Measurements from ENCODE around the gene ZXDC. TPM values are rescaled to one million over a fixed set of nuclear protein-coding genes. Genes with fewer than 3 reads are reported as not detected.

ZXDC gene
- polyA plus RNA-seq, 1 donor (not counting 4 experiments of a cell fraction or from before 2014, with no cell fraction given), result 10.7 TPM

DNA sequence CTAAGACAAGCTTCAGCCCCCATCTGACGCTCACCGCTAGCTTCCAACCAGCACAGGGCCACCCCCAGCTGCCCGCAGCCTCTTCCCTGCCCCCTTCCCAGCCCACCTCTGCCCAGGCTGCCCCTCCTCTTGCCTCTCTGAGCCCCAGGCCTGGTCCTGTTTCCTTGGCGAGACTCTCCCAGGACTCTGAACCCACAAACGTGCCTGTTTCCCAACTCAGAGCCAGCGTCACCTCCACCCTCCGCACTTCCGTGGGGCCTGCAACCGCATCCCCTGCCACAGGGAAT, 35.0 kb downstream of the ZXDC start:
- Histone ChIP-seq H3K4me1 (ENCODE audit: control insufficient read depth, extremely low read depth, insufficient read depth, low read length) (no peaks in the 10 kb centered on the region), H3K27me3 (ENCODE audit: control insufficient read depth, extremely low read depth, insufficient read depth, low read length) (no peaks in the 10 kb centered on the region), H3K9me1 (ENCODE audit: control insufficient read depth, extremely low read depth, insufficient read depth, low read length) (peaks cover 2% of the 10 kb centered on the region), H3K27ac (ENCODE audit: control insufficient read depth, insufficient read depth, low read length) (no peak overlapping the region), H3K9ac (ENCODE audit: control insufficient read depth, extremely low read depth, insufficient read depth, low read length) (no peak overlapping the region), H2AFZ (ENCODE audit: control insufficient read depth, low read length) (no peak overlapping the region), H3K36me3 (ENCODE audit: control insufficient read depth in 2 of 2, extremely low read depth in 1 of 2, insufficient read depth in 2 of 2, low read length in 2 of 2) (peaks cover 5 to 17% of the 10 kb centered on the region in 2 experiments), H3K79me2 (ENCODE audit: control insufficient read depth, insufficient read depth, low read length) (no peaks in the 10 kb centered on the region), H4K20me1 (ENCODE audit: control insufficient read depth, extremely low read depth, insufficient read depth, low read length) (no peaks in the 10 kb centered on the region), H3K9me3 (ENCODE audit: control insufficient read depth, low read depth, low read length) (no peaks in the 10 kb centered on the region), H3K4me2 (ENCODE audit: control insufficient read depth, extremely low read depth, insufficient read depth, low read depth, low read length) (no peak overlapping the region), H3K4me3 (ENCODE audit: control insufficient read depth in 2 of 3, extremely low read depth in 1 of 3, insufficient read depth in 2 of 3, low read depth in 1 of 3, low read length in 3 of 3) (no peak overlapping the region)
- no peak for TF ChIP-seq EZH2 (IDR thresholded peaks at IDR 0.05; ENCODE audit: low read length)
- TF ChIP-seq, protein P1, sequence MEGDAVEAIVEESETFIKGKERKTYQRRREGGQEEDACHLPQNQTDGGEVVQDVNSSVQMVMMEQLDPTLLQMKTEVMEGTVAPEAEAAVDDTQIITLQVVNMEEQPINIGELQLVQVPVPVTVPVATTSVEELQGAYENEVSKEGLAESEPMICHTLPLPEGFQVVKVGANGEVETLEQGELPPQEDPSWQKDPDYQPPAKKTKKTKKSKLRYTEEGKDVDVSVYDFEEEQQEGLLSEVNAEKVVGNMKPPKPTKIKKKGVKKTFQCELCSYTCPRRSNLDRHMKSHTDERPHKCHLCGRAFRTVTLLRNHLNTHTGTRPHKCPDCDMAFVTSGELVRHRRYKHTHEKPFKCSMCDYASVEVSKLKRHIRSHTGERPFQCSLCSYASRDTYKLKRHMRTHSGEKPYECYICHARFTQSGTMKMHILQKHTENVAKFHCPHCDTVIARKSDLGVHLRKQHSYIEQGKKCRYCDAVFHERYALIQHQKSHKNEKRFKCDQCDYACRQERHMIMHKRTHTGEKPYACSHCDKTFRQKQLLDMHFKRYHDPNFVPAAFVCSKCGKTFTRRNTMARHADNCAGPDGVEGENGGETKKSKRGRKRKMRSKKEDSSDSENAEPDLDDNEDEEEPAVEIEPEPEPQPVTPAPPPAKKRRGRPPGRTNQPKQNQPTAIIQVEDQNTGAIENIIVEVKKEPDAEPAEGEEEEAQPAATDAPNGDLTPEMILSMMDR (optimal IDR thresholded peaks at IDR 0.05 in 1 of 3, IDR thresholded peaks at IDR 0.05 in 1 of 3, conservative IDR thresholded peaks at IDR 0.05 in 1 of 3; ENCODE audit: extremely low read depth in 1 of 3, insufficient read depth in 2 of 3, low read length in 3 of 3), result no peak
- DNase-seq (ENCODE audit: low read depth, low spot score), result no peak
- dilution Hi-C loops (cut with MboI; ENCODE audit: extremely low pct_ligation_motif_present, low sequenced_read_pairs), result no loop called here
- no peak for FAIRE-seq

DNA sequence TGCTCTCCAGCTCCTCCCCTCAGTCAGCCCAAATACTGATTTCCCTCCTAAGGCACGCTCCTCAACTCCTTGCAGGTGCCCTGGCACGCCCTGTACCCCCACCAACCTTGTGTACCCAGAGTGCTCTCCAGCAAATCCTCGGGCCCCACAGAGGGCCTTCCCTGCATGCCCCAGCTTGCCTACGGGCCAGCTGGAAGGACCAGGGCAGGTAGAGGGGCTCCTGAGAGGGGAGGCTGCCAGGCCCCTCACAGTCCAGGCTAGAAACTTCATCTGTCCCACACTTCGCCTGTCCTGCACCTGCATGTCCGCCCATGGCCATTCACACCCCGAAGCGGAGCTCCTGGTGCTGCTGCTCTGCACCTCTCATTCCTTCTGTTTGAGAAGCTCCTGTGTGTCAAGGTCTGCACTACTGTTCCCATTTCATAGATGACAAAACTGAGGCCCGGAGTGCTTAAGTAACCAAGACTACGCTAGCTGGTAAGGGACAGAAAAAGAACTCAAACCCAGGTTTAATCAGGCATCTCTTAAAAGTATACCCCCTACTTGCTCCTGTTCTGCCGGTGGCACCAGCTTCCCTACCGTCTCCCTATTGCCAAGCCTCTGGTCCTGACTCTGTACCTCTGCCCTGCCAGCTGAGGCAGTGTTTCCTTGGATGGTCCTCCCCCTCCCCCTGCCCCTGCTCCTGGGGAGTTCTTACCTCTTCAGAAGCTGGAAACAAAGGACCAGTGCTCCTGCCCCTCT, 35.6 kb downstream of the ZXDC start:
- Histone ChIP-seq H3K9me3 (ENCODE audit: control insufficient read depth, low read depth, low read length) (no peaks in the 10 kb centered on the region), H3K79me2 (ENCODE audit: control insufficient read depth, insufficient read depth, low read length) (no peaks in the 10 kb centered on the region), H3K9ac (ENCODE audit: control insufficient read depth, extremely low read depth, insufficient read depth, low read length) (no peak overlapping the region), H3K36me3 (ENCODE audit: control insufficient read depth in 2 of 2, extremely low read depth in 1 of 2, insufficient read depth in 2 of 2, low read length in 2 of 2) (peaks cover 5 to 17% of the 10 kb centered on the region in 2 experiments), H2AFZ (ENCODE audit: control insufficient read depth, low read length) (no peak overlapping the region), H3K4me2 (ENCODE audit: control insufficient read depth, extremely low read depth, insufficient read depth, low read depth, low read length) (no peak overlapping the region), H3K27ac (ENCODE audit: control insufficient read depth, insufficient read depth, low read length) (no peak overlapping the region), H4K20me1 (ENCODE audit: control insufficient read depth, extremely low read depth, insufficient read depth, low read length) (no peaks in the 10 kb centered on the region), H3K4me3 (ENCODE audit: control insufficient read depth in 2 of 3, extremely low read depth in 1 of 3, insufficient read depth in 2 of 3, low read depth in 1 of 3, low read length in 3 of 3) (no peak overlapping the region), H3K27me3 (ENCODE audit: control insufficient read depth, extremely low read depth, insufficient read depth, low read length) (no peaks in the 10 kb centered on the region), H3K9me1 (ENCODE audit: control insufficient read depth, extremely low read depth, insufficient read depth, low read length) (no peaks in the 10 kb centered on the region), H3K4me1 (ENCODE audit: control insufficient read depth, extremely low read depth, insufficient read depth, low read length) (no peaks in the 10 kb centered on the region)
- TF ChIP-seq EZH2 (IDR thresholded peaks at IDR 0.05; ENCODE audit: low read length), result no peak
- TF ChIP-seq, protein P1 (optimal IDR thresholded peaks at IDR 0.05 in 1 of 3, IDR thresholded peaks at IDR 0.05 in 1 of 3, conservative IDR thresholded peaks at IDR 0.05 in 1 of 3; ENCODE audit: extremely low read depth in 1 of 3, insufficient read depth in 2 of 3, low read length in 3 of 3), result no peak
- DNase-seq (ENCODE audit: low read depth, low spot score) (no peak), FAIRE-seq (no peak)
- dilution Hi-C loops (cut with MboI; ENCODE audit: extremely low pct_ligation_motif_present, low sequenced_read_pairs), result no loop called here

Data from keratinocyte (primary cell).